Fibroblast of skin of right quadriceps (primary cell): ENCODE measurements around the gene SIGLEC6.
A peak's percentile ranks its signal among the peaks of the same experiment; 100 is the strongest.

Experiments used
- DNase-seq: peaks from one replicate; pipeline ENCODE4 v3.0.0-alpha.2; 2013

Gene SIGLEC6

GRCh38 chr19:51531349-51532315 is at the start of gene SIGLEC6:
Gene SIGLEC6, minus strand, starts transcription at chr19:51531670. Its CDS starts 22 bp downstream, at chr19:51531648.
- no peak for DNase-seq

GRCh38 chr19:51576850-51577249 is 45.4 kb upstream of the SIGLEC6 start:
- no peak for DNase-seq

- DNase-seq = no peak
These were observed 41.9 kb upstream of the SIGLEC6 start for GRCh38 chr19:51573331-51573730.

- peak; percentile 32 for DNase-seq
These were observed 41.4 kb upstream of the SIGLEC6 start for GRCh38 chr19:51572908-51573307.

- DNase-seq = no peak
These were observed 40.9 kb upstream of the SIGLEC6 start for GRCh38 chr19:51572410-51572809.

GRCh38 chr19:51571599-51571998 is 40.1 kb upstream of the SIGLEC6 start:
- no peak for DNase-seq

- DNase-seq = peak; percentile 95
These were observed 39.6 kb upstream of the SIGLEC6 start, which contains the start of gene ZNF175 for GRCh38 chr19:51570962-51571575. Gene ZNF175, plus strand, starts transcription at chr19:51571283. Its CDS starts 2,047 bp downstream, at chr19:51573330.

GRCh38 chr19:51568456-51568855 is 37.0 kb upstream of the SIGLEC6 start:
- DNase-seq = no peak

- DNase-seq = no peak
These were observed 36.1 kb upstream of the SIGLEC6 start for GRCh38 chr19:51567583-51567982.

- DNase-seq = no peak
These were observed 35.1 kb upstream of the SIGLEC6 start for GRCh38 chr19:51566489-51567100.

GRCh38 chr19:51565583-51565982 is 34.1 kb upstream of the SIGLEC6 start:
- no peak for DNase-seq

GRCh38 chr19:51564791-51565190 is 33.3 kb upstream of the SIGLEC6 start:
- no peak for DNase-seq

- DNase-seq = no peak
These were observed 28.9 kb upstream of the SIGLEC6 start for GRCh38 chr19:51560339-51560738.

- no peak for DNase-seq
These were observed 27.8 kb upstream of the SIGLEC6 start for GRCh38 chr19:51559240-51559639.

- DNase-seq = peak; percentile 53
These were observed 21.7 kb upstream of the SIGLEC6 start for GRCh38 chr19:51552996-51553725.

- no peak for DNase-seq
These were observed 21.1 kb upstream of the SIGLEC6 start for GRCh38 chr19:51552608-51552995.

GRCh38 chr19:51551673-51552432 is 20.4 kb upstream of the SIGLEC6 start:
- no peak for DNase-seq

GRCh38 chr19:51550848-51551672 is 19.6 kb upstream of the SIGLEC6 start:
- no peak for DNase-seq

GRCh38 chr19:51549533-51550324 is 18.3 kb upstream of the SIGLEC6 start:
- no peak for DNase-seq

- DNase-seq = no peak
These were observed 17.4 kb upstream of the SIGLEC6 start for GRCh38 chr19:51548891-51549305.
